Keratinocyte (primary cell): Measurements from ENCODE around the gene CACUL1.

Source experiments
- CTCF ChIP-seq, 3 experiments: IDR thresholded peaks in 1 of 3; conservative IDR thresholded peaks in 1 of 3; optimal IDR thresholded peaks in 1 of 3; 2 replicates in 2 of 3; 3 replicates in 1 of 3; pipeline versions ENCODE3 to v1.5.1; 2011; ENCODE audit warnings: low read length in 3 of 3, mild to moderate bottlenecking in 3 of 3, moderate library complexity in 2 of 3, control low read depth in 1 of 3, inconsistent platforms in 1 of 3; ENCODE audit not compliant: insufficient read depth in 2 of 3; ENCODE audit errors: extremely low read depth in 1 of 3
- EZH2 ChIP-seq: IDR thresholded peaks from one replicate; pipeline ENCODE4 v1.6.1; 2012; ENCODE audit warnings: inconsistent platforms, mild to moderate bottlenecking, low read length, moderate library complexity

DNA sequence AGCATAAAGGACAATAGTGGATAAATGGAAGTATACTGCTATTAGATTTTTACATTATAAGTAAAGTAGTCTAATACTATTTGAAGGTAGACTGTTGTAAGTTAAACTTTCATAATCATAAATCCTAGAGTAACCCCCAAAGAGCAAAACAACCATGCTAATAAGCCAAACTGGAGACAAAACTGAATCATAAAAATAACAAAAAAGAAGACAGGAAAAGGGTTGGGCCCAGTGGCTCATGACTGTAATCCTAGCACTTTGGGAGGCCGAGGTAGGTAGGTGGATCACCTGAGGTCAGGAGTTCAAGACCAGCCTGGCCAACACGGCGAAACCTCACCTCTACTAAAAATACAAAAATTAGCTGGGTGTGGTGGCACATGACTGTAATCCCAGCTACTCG lies 9.7 kb downstream of the CACUL1 start:
- TF ChIP-seq CTCF (optimal IDR thresholded peaks at IDR 0.05 in 1 of 3, IDR thresholded peaks at IDR 0.05 in 1 of 3, conservative IDR thresholded peaks at IDR 0.05 in 1 of 3; ENCODE audit: extremely low read depth in 1 of 3, insufficient read depth in 2 of 3, low read length in 3 of 3) (no peak), EZH2 (no peak)
